PC-3 (cell line): ENCODE measurements around the gene FIS1.

Source experiments
- EZH2 ChIP-seq: fragments of 300-600 bp; sonication (generic); IDR thresholded peaks from one replicate; pipeline ENCODE4 v1.6.1; 2017; ENCODE audit warnings: antibody characterized with exemption, mild to moderate bottlenecking, low read length; ENCODE audit not compliant: unreplicated experiment
- EZH2phosphoT487 ChIP-seq: fragments of 300-600 bp; sonication (generic); IDR thresholded peaks from 2 replicates; pipeline ENCODE4 v1.6.1; 2018; ENCODE audit warnings: mild to moderate bottlenecking, antibody characterized with exemption, low read length, borderline replicate concordance
- TF ChIP-seq, protein P1 (sequence below): fragments of 300-600 bp; sonication (generic); conservative IDR thresholded peaks from 2 replicates; pipeline ENCODE4 v1.5.1; 2017; ENCODE audit warnings: antibody characterized with exemption, low read depth, mild to moderate bottlenecking, low read length

DNA sequence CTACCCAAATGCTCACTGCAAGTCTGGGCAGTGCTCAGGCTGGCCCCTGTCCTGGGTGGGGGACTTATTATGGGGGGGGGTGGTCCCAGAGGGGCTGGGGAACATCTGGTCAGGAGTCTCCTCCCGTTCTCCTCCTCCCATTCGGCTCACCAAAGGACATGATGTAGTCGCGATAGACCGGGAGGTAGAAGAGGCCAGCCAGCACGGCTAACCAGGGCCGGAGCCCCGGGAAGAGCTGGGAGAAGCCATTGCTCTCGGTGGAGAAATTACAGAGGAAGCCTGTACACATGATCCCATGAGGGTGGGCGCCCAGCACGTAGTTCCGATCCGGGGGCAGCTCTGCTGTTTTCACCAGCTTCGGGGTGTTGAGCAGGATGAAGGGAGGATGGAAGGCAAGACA, 46.4 kb downstream of the FIS1 start:
- TF ChIP-seq, protein P1, sequence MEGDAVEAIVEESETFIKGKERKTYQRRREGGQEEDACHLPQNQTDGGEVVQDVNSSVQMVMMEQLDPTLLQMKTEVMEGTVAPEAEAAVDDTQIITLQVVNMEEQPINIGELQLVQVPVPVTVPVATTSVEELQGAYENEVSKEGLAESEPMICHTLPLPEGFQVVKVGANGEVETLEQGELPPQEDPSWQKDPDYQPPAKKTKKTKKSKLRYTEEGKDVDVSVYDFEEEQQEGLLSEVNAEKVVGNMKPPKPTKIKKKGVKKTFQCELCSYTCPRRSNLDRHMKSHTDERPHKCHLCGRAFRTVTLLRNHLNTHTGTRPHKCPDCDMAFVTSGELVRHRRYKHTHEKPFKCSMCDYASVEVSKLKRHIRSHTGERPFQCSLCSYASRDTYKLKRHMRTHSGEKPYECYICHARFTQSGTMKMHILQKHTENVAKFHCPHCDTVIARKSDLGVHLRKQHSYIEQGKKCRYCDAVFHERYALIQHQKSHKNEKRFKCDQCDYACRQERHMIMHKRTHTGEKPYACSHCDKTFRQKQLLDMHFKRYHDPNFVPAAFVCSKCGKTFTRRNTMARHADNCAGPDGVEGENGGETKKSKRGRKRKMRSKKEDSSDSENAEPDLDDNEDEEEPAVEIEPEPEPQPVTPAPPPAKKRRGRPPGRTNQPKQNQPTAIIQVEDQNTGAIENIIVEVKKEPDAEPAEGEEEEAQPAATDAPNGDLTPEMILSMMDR, result no peak
- no peak for TF ChIP-seq EZH2
- no peak for TF ChIP-seq EZH2phosphoT487
